ENCODE measurements around the gene B9D2.

- TF ChIP-seq CTCF (IDR thresholded peaks at IDR 0.05; ENCODE audit: poor library complexity, severe bottlenecking): no peak
- TF ChIP-seq EZH2 (IDR thresholded peaks at IDR 0.05; ENCODE audit: borderline replicate concordance, insufficient read depth, low read length, poor library complexity, severe bottlenecking): no peak
- no peak for TF ChIP-seq MXI1 (conservative IDR thresholded peaks at IDR 0.05; ENCODE audit: poor library complexity, severe bottlenecking)
- no peak for TF ChIP-seq POLR2AphosphoS5 (IDR thresholded peaks at IDR 0.05)
These were observed 49.0 kb upstream of the B9D2 start for GRCh38 chr19:41412953-41413352.
